Gastroesophageal sphincter (tissue), 4 donors: Measurements from ENCODE around the gene MID1IP1. TPM values are rescaled to one million over a fixed set of nuclear protein-coding genes. Genes with fewer than 3 reads are reported as not detected.

Source experiments
- ATAC-seq: fragments of 150-250 bp; one replicate; pipeline ENCODE4 v1.9.1; 2016; ENCODE audit warnings: mild to moderate bottlenecking, moderate library complexity
- H3K27ac ChIP-seq, 4 donors: fragments of 200-600 bp; sonication (generic) in 3 of 4; 1 replicate in 3 of 4; 2 replicates in 1 of 4; pipeline ENCODE4 v1.5.1; 2016 to 2019
- H3K27me3 ChIP-seq: fragments of 200-600 bp; sonication (generic); one replicate; pipeline ENCODE4 v1.5.1; 2019
- H3K36me3 ChIP-seq, 2 donors: fragments of 200-600 bp; sonication (generic); one replicate each; pipeline ENCODE4 v1.5.1; 2019; ENCODE audit warnings: control low read depth in 1 of 2
- H3K4me1 ChIP-seq, 3 donors: fragments of 200-600 bp; sonication (generic); 1 replicate in 2 of 3; 2 replicates in 1 of 3; pipeline ENCODE4 v1.5.1; 2016 to 2019; ENCODE audit warnings: control low read depth in 2 of 3
- H3K4me3 ChIP-seq, 2 donors: fragments of 200-600 bp; sonication (generic); one replicate each; pipeline ENCODE4 v1.5.1; 2019; ENCODE audit warnings: mild to moderate bottlenecking in 1 of 2, moderate library complexity in 1 of 2
- H3K9me3 ChIP-seq, 3 donors: fragments of 200-600 bp; sonication (generic); one replicate each; pipeline ENCODE4 v1.5.1; 2017 to 2019; ENCODE audit warnings: control low read depth in 2 of 3
- EP300 ChIP-seq: sonication (generic); formaldehyde crosslinking; IDR thresholded peaks from one replicate; pipeline ENCODE4 v1.6.1; 2017; ENCODE audit warnings: antibody characterized with exemption, mild to moderate bottlenecking
- POLR2A ChIP-seq, 2 donors: fragments of 450-650 bp; IDR thresholded peaks; one replicate each; pipeline ENCODE4 v1.6.1; 2017; ENCODE audit warnings: antibody characterized with exemption in 2 of 2, mild to moderate bottlenecking in 2 of 2, moderate library complexity in 1 of 2
- POLR2AphosphoS5 ChIP-seq: sonication (generic); formaldehyde crosslinking; IDR thresholded peaks from one replicate; pipeline ENCODE4 v1.6.1; 2017; ENCODE audit warnings: antibody characterized with exemption
- WGBS, 2 donors: methylation state at CpG; one replicate each; pipeline ENCODE4 v1.1.5; 2018; ENCODE audit warnings: low coverage in 1 of 2; 5-methylcytosine and 5-hydroxymethylcytosine counted together
- total RNA-seq, 4 donors: library from RNA; depleted of rRNA; stranded (reverse); fragments of >200 nt; gene quantifications; one replicate each; pipeline ENCODE4 v1.1.0, GENCODE V29; 2016
- TF ChIP-seq, protein P1 (sequence below), 4 experiments: fragments of 200-600 bp in 2 of 4; fragments of 450-650 bp in 2 of 4; sonication (generic) in 1 of 4; IDR thresholded peaks; one replicate each; pipeline ENCODE4 v1.5.1; 2017 to 2019; ENCODE audit warnings: antibody characterized with exemption in 4 of 4, mild to moderate bottlenecking in 2 of 4, moderate library complexity in 2 of 4

MID1IP1 gene
- total RNA-seq, 4 donors from 2014 or later = 54.0 to 69.2 (median 56.9) TPM

DNA sequence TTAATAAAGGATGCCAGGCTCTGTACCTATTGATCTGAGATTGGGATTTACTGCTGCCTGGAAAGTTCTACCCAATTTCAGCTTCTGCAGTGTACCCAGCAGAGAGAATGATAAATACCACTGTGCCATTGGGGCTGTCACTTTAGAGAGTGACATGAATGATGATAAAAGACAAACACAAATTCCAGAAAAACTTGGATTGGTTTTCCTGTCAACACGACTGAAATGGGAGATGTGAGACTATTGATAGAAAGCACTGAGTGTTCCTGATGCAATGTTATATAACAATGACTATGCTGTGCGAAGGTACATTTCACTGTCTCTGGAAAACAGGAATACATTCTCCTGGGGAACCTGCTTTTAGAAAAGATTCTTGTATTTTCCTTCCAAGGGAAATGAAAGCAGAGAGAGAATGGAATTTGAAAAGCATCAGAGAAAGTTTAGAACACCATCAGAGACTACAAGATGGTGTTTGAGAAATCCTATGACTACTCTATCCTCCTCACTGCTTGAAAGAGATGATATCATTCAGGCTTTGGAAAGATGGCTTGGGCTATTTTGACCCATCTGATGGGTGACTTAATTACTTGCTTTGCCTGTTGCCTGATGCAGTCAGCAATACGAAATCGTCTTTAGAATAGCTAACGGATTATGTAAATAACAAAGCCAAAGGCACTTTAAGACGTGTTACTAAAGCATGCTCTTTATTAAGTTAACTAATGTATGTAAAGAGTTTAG, 49.7 kb downstream of the MID1IP1 start:
- no peaks in the 10 kb centered on the region for H3K9me3 ChIP-seq
- no peak overlapping the region for H3K27ac ChIP-seq
- ATAC-seq = no peak
- no peaks in the 10 kb centered on the region for H3K4me1 ChIP-seq
- no peak for TF ChIP-seq POLR2AphosphoS5
- H3K27me3 ChIP-seq = no peaks in the 10 kb centered on the region
- WGBS, 2 donors = 75% methylated on average over 5 to 6 of the region's 6 CpGs
- H3K4me3 ChIP-seq = no peak overlapping the region
- H3K36me3 ChIP-seq = no peaks in the 10 kb centered on the region

DNA sequence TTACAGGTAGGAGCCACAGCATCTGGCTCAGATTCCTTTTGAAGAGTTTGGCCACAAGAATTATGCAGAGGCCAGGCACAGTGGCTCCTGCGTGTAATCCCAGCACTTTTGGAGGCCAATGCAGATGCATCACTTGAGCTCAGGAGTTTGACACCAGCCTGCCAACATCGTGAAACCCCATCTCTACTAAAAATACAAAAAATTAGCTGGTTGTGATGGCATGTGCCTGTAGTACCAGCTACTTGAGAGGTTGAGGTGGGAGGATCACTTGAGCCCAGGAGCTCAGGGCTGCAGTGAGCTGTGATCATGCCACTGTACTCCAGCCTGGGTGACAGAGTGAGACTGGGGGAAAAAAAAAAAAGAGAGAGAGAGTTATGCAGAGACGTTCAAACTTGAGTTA, 53.0 kb downstream of the MID1IP1 start:
- WGBS, 2 donors = 47 to 71% methylated on average over 2 of the region's 3 CpGs
- no peaks in the 10 kb centered on the region for H3K4me1 ChIP-seq
- H3K27ac ChIP-seq = no peak overlapping the region
- TF ChIP-seq POLR2AphosphoS5 (no peak), EP300 (no peak), POLR2A (IDR thresholded peaks at IDR 0.05) (no peak)
- TF ChIP-seq, protein P1, sequence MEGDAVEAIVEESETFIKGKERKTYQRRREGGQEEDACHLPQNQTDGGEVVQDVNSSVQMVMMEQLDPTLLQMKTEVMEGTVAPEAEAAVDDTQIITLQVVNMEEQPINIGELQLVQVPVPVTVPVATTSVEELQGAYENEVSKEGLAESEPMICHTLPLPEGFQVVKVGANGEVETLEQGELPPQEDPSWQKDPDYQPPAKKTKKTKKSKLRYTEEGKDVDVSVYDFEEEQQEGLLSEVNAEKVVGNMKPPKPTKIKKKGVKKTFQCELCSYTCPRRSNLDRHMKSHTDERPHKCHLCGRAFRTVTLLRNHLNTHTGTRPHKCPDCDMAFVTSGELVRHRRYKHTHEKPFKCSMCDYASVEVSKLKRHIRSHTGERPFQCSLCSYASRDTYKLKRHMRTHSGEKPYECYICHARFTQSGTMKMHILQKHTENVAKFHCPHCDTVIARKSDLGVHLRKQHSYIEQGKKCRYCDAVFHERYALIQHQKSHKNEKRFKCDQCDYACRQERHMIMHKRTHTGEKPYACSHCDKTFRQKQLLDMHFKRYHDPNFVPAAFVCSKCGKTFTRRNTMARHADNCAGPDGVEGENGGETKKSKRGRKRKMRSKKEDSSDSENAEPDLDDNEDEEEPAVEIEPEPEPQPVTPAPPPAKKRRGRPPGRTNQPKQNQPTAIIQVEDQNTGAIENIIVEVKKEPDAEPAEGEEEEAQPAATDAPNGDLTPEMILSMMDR (IDR thresholded peaks at IDR 0.05) = no peak
- H3K4me3 ChIP-seq = no peak overlapping the region
- H3K27me3 ChIP-seq = no peaks in the 10 kb centered on the region
- no peak for ATAC-seq
- no peaks in the 10 kb centered on the region for H3K9me3 ChIP-seq
- no peaks in the 10 kb centered on the region for H3K36me3 ChIP-seq

Other genes with a start within 250 kb of the MID1IP1 start
- 10 to 100 TPM in 3 of 4 donors, 1 to 10 TPM in 1; 6.5 to 50.5 (median 25.2) TPM for gene TSPAN7, start 239.9 kb upstream of the MID1IP1 start, total RNA-seq